ENCODE results near the gene DTNB.

DTNB gene

GRCh38 chr2:25380023-25380422, 293.4 kb downstream of the DTNB start:
- DNase-seq = no peak

GRCh38 chr2:25379535-25379934, 293.8 kb downstream of the DTNB start:
- DNase-seq = no peak

- no peak for DNase-seq
Measured at GRCh38 chr2:25378731-25379490, 294.5 kb downstream of the DTNB start.

GRCh38 chr2:25377822-25378421, 295.5 kb downstream of the DTNB start:
- no peak for DNase-seq

- DNase-seq = peak; percentile 95
Measured at GRCh38 chr2:25376750-25377621, 296.4 kb downstream of the DTNB start.

- no peak for DNase-seq
Measured at GRCh38 chr2:25375989-25376545, 297.3 kb downstream of the DTNB start.

- no peak for DNase-seq
Measured at GRCh38 chr2:25375371-25375988, 297.9 kb downstream of the DTNB start.

- DNase-seq = no peak
Measured at GRCh38 chr2:25374827-25375226, 298.6 kb downstream of the DTNB start.

GRCh38 chr2:25374411-25374810, 299.0 kb downstream of the DTNB start:
- DNase-seq = no peak

GRCh38 chr2:25373269-25373981, 300.0 kb downstream of the DTNB start:
- no peak for DNase-seq

- no peak for DNase-seq
Measured at GRCh38 chr2:25372405-25373268, 300.7 kb downstream of the DTNB start.

- DNase-seq = no peak
Measured at GRCh38 chr2:25371253-25372241, 301.8 kb downstream of the DTNB start.

GRCh38 chr2:25369876-25370275, 303.5 kb downstream of the DTNB start:
- no peak for DNase-seq

GRCh38 chr2:25369439-25369838, 303.9 kb downstream of the DTNB start:
- DNase-seq = no peak

- DNase-seq = no peak
Measured at GRCh38 chr2:25368660-25369059, 304.7 kb downstream of the DTNB start.

- no peak for DNase-seq
Measured at GRCh38 chr2:25367296-25367695, 306.1 kb downstream of the DTNB start.

GRCh38 chr2:25366629-25367028, 306.7 kb downstream of the DTNB start:
- no peak for DNase-seq

GRCh38 chr2:25365241-25365640, 308.1 kb downstream of the DTNB start:
- no peak for DNase-seq

GRCh38 chr2:25363733-25364132, 309.6 kb downstream of the DTNB start:
- no peak for DNase-seq

Measured in activated CD4-positive, alpha-beta T cell treated with anti-CD3 and anti-CD28 coated beads for 48 hours (primary cell).